Activated gamma-delta T cell (primary cell): ENCODE results near the gene HTT-AS.
"Not testable (repeated sequence)": the region's sequence is repeated elsewhere in the genome, so short reads cannot be mapped to it uniquely, and the experiment has no call there.

Source experiments
- DNase-seq: peaks from one replicate; lab custom pipeline; 2025; lab: John Stamatoyannopoulos, UW

Gene HTT-AS

GRCh38 chr4:3051141-3051897 lies 23.0 kb downstream of the HTT-AS start:
- not testable (repeated sequence) for DNase-seq

GRCh38 chr4:3047464-3048286 lies 26.7 kb downstream of the HTT-AS start:
- peak; percentile 26 for DNase-seq

GRCh38 chr4:3046623-3047022 lies 27.7 kb downstream of the HTT-AS start:
- DNase-seq: no peak

GRCh38 chr4:3046162-3046561 lies 28.2 kb downstream of the HTT-AS start:
- no peak for DNase-seq

GRCh38 chr4:3044870-3045819 lies 29.2 kb downstream of the HTT-AS start:
- peak; percentile 38 for DNase-seq

- no peak for DNase-seq
Observed at GRCh38 chr4:3043282-3044020, 30.9 kb downstream of the HTT-AS start.

GRCh38 chr4:3042226-3042625 lies 32.1 kb downstream of the HTT-AS start:
- no peak for DNase-seq

- DNase-seq: peak; percentile 30
Observed at GRCh38 chr4:3041192-3042142, 32.9 kb downstream of the HTT-AS start.

- DNase-seq: no peak
Observed at GRCh38 chr4:3040452-3041191, 33.7 kb downstream of the HTT-AS start.

- no peak for DNase-seq
Observed at GRCh38 chr4:3039706-3040366, 34.5 kb downstream of the HTT-AS start.

- no peak for DNase-seq
Observed at GRCh38 chr4:3037957-3038461, 36.3 kb downstream of the HTT-AS start.

- no peak for DNase-seq
Observed at GRCh38 chr4:3036131-3036952, 38.0 kb downstream of the HTT-AS start.

- no peak for DNase-seq
Observed at GRCh38 chr4:3035674-3036073, 38.7 kb downstream of the HTT-AS start.

- DNase-seq: no peak
Observed at GRCh38 chr4:3035249-3035648, 39.1 kb downstream of the HTT-AS start.

- no peak for DNase-seq
Observed at GRCh38 chr4:3034231-3034630, 40.1 kb downstream of the HTT-AS start.

- DNase-seq: no peak
Observed at GRCh38 chr4:3031357-3032082, 42.8 kb downstream of the HTT-AS start.
